Measurements from ENCODE around the gene POTEF.
"Not testable (repeated sequence)": the region's sequence is repeated elsewhere in the genome, so short reads cannot be mapped to it uniquely, and the experiment has no call there.

Gene POTEF

GRCh38 chr2:130152136-130152815 lies 23.3 kb upstream of the POTEF start:
- DNase-seq, result not testable (repeated sequence)

DNA sequence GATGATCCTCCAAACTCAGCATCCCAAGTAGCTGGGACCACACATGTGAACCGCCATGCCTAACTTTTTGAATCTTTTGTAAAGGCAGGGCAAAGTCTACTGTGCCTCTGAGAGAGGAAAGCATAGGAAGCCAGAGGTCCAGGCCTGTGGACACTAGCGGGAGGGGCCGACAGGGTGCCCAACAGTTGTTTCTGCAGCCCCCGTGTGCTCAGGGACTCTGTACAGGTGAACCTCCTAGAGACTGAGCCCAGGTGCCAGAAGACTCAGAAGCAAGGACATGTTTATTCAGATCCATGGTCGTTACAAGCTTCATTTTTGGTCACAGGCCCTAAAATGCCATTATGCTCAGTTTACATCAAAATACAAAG lies 22.1 kb upstream of the POTEF start:
- DNase-seq, result not testable (repeated sequence)

GRCh38 chr2:130150181-130151144 lies 21.4 kb upstream of the POTEF start:
- DNase-seq, result no peak

- not testable (repeated sequence) for DNase-seq
These were observed 19.5 kb upstream of the POTEF start for GRCh38 chr2:130148515-130148914.

DNA sequence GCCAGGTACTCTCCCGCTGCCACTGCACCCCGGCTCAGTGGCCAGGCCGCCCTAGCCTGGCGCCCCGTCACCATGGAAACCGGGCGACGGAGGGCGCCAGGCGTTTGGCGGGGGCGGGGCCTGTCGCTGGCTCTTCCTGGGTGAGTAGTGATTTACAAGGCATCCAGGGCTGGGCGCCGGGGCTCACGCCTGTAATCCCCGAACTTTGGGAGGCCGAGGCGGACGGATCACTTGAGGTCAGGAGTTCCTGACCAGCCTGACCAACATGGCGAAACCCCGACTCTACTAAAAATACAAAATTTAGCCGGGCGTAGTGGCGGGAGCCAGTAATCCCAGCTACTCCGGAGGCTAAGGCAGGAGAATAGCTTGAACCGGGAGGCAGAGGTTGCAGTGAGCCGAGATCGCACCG lies 16.0 kb upstream of the POTEF start, which contains the start of gene CCDC74B:
CCDC74B (minus strand) TSS at position 107 of the 409 bp plus-strand sequence. CDS start 116 bp downstream, outside the sequence.
- DNase-seq, result peak; percentile 46 to 85

GRCh38 chr2:130143266-130144039 lies 14.4 kb upstream of the POTEF start:
- DNase-seq, result not testable (repeated sequence)

DNA sequence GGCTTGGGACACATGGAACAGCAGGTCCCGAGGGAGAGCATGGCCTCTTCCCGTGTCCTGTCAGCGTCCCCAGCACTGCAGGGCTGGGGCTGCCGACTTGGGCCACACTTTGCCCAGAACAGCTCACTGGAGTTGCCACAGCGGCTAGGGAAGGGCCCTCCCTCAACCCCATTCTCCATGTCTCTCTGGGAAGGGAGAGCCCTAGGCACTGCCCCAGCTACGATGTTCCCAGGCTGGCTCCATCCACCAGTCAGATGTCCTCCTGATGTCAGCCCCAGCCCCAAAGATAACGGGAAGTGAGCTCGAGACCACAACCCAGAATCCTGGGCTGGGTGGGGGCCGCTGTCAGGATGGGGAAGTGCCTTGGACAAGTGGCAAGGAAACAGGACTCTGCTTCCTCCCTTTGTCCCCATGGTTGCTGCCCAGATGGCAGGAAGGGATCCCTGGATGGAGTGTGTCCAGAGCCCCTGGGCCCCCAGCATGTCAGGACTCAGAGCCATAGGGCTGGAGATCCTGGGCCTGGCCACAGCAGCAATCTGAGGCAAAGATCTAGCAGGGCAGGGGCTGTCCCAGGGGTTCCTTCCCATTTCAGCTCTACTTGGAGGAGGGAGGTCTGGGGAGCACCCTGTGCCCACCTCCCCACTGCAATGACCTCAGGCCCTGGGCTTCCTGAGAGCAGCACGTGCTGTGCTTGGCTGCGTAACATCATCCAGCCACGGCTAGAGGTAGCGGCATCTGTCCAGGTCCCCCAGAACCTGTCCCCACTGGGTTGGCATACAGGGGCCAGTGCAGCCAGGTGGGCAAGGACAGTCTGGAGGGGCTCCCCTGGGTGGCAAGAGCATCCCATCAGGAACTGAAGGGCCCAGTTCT lies 13.6 kb upstream of the POTEF start:
- not testable (repeated sequence) for DNase-seq

DNA sequence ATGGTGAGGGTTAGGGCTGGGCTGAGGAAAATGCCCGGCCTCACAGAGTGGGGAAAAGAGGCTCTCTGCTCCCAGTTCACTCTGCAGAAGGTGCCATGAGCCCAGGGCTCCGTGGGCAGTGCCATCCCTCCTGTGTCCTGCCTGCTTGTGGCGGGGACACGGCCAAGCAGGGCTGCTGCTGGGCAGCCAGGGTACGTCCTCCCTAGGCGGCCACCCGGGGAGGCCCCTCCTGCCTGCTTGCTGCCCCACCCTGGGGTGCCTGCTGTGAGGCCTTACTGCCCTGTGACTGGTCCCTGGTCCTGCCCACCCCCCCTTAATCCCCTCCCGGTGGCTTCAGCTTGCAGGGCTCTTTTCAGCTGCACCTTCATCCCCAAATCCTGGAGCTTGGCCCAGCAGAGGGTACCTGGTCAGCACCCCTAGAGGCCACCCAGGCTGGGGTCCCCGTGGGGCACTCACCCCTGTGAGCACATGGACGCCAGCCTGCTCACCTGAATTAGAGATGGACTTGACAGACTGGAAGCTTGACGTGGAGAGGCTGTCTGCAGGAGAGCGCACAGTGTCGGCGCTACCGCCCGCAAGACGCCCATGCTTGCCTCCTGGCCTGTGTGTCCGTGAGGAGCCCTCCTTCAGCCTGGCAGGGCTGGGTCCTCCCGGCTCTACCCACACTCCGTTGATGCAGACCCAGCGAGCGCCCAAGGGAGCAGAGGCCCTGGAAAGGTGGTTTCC lies 12.8 kb upstream of the POTEF start:
- DNase-seq, result not testable (repeated sequence)

- not testable (repeated sequence) for DNase-seq
These were observed 12.0 kb upstream of the POTEF start for GRCh38 chr2:130141002-130141401.

GRCh38 chr2:130140516-130140915 lies 11.5 kb upstream of the POTEF start:
- DNase-seq, result not testable (repeated sequence)

- DNase-seq, result not testable (repeated sequence)
These were observed 10.6 kb upstream of the POTEF start for GRCh38 chr2:130139331-130140280.

DNA sequence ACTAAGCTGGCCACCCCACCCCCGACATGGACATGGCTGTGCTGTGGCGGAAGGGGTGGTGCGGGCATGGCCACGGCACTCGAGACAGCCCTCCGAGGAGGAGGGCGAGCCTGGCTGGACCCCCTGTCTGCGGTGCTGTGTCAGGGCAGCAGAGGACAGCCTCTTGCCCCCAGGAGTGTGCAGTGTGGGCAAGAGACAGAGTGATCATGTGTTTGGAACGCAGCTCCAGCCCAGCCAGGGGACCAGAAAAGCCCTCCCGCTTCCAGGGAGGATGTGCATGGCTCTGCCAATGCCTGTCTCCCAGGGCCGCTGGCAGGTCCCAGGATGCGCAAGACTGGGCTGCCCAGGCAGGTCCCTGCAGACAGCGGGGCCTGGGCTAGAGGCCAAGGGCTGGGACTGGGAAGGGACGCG lies 9.8 kb upstream of the POTEF start:
- not testable (repeated sequence) for DNase-seq

DNA sequence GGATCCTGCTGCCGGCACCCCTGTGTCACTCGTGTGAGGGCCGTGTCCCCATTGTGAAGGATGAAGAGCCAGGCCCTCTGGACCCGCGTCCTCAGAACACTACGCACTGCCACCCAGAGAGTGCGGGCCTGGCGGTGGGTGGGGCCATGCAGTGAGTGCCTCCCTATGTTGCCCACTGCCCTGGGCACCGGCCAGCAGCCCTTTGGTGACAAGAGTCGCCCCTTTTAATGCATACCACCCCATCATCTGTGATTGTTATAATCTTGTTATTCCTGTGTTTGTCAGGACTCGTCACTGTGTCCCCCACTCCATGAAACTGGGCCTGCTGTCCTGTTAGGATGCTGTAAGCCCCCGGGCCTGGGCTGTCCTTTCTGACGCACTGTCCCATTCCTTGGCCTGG lies 9.3 kb upstream of the POTEF start:
- not testable (repeated sequence) for DNase-seq

DNA sequence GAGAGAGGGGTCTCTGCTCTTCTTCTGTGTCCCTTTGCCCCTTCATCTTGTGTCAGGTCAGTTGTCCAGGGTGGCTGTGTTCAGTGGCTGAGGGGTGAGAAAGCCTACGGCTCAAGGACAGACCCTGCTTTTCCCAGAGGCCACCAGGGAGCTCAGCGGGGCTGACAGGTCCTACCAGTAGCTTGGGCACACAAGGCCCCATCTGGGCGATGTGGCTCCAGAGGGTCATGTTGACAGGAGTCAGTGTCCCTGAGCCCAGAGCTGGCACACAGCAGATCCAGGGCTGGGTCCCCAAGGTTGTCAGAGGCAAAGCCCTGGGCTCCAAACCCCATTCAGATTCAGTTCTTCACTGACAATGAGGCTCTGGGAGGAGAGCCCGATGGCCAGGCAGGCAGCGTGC lies 8.1 kb upstream of the POTEF start:
- not testable (repeated sequence) for DNase-seq

GRCh38 chr2:130136546-130136945 lies 7.5 kb upstream of the POTEF start:
- DNase-seq, result not testable (repeated sequence)

GRCh38 chr2:130135692-130136541 lies 6.9 kb upstream of the POTEF start:
- DNase-seq, result no peak

DNA sequence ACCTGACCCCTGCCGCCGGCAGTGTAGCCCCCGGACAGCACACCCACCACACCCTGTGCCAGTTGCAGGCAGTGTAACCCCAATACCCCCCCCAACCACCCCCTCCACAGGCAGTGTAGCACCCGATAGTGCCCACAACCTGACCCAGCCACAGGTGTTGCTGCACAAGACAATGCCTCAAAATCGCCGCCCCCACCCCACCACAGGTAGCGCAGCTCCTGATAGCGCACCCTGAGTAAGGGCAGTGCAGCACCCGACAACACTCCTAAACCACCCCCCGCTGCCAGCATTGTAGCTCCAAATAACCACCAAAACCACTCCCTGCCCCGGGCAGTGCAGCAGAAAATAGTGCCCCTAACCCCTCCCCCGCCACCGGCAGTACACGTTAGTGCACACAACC lies 558 bp downstream of the POTEF start:
- not testable (repeated sequence) for DNase-seq

DNA sequence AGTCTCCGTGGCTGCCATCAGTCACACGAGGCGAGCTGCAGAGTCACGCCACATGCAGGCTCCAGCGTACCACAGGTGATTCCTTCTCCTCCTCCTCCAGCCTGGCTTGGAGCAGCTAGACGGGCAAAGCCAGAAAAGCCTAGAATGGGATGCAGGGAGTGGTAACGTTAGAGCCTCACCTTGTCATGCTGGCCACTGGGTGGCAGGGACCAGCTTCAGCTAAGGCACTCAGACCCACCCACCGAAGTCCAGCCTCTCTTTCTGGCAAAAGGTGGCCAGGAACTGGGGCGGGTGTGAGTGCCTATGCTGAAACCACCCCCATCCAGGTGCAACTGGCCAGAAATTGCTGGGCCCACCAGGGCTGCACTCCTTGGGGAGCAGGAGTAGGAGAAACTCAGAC lies 1.3 kb downstream of the POTEF start:
- DNase-seq, result not testable (repeated sequence)

- DNase-seq, result not testable (repeated sequence)
These were observed 8.1 kb downstream of the POTEF start for GRCh38 chr2:130120924-130121323.
